NB4 (cell line): Measurements from ENCODE around the gene TEX2.

Experiments used
- DNase-seq: peaks from one replicate; pipeline ENCODE4 v3.0.0; 2010; ENCODE audit warnings: low read depth
- H3K4me3 ChIP-seq: one replicate; pipeline ENCODE4 v1.5.1; 2011; ENCODE audit warnings: mild to moderate bottlenecking, low read depth, low read length, moderate library complexity
- CTCF ChIP-seq: IDR thresholded peaks from one replicate; pipeline ENCODE4 v1.5.1; 2012; ENCODE audit warnings: low read depth, low read length
- MAX ChIP-seq: IDR thresholded peaks from 2 replicates; pipeline ENCODE4 v1.6.1; 2011; ENCODE audit warnings: low read depth, low read length
- MYC ChIP-seq: IDR thresholded peaks from 2 replicates; pipeline ENCODE4 v1.6.1; 2011; ENCODE audit warnings: low read depth, low read length
- POLR2A ChIP-seq: IDR thresholded peaks from 2 replicates; pipeline ENCODE4 v1.6.1; 2011; ENCODE audit warnings: mild to moderate bottlenecking; ENCODE audit not compliant: insufficient read length; ENCODE audit errors: extremely low read depth

The TEX2 gene

GRCh38 chr17:64102627-64103390, 160.3 kb downstream of the TEX2 start:
- no peak overlapping the region for H3K4me3 ChIP-seq
- TF ChIP-seq POLR2A: no peak
- no peak for TF ChIP-seq MAX
- TF ChIP-seq MYC: no peak
- no peak for TF ChIP-seq CTCF
- DNase-seq: no peak

- no peak for DNase-seq
- no peak overlapping the region for H3K4me3 ChIP-seq
- TF ChIP-seq POLR2A (no peak), MAX (no peak), MYC (no peak), CTCF (no peak)
Measured at GRCh38 chr17:64099543-64099942, 163.5 kb downstream of the TEX2 start.
